GM11168 (cell line): ENCODE measurements around the gene SLCO6A1.
"Not testable (repeated sequence)": the region's sequence is repeated elsewhere in the genome, so short reads cannot be mapped to it uniquely, and the experiment has no call there.

Experiments used
- in situ Hi-C: fragments of 300-500 bp; cut with MboI; formaldehyde crosslinking; loops from one replicate; pipeline ENCODE4 v1.12.0; 2022; ENCODE audit warnings: low sequenced_read_pairs; ENCODE audit not compliant: unreplicated experiment

Gene SLCO6A1, protein sequence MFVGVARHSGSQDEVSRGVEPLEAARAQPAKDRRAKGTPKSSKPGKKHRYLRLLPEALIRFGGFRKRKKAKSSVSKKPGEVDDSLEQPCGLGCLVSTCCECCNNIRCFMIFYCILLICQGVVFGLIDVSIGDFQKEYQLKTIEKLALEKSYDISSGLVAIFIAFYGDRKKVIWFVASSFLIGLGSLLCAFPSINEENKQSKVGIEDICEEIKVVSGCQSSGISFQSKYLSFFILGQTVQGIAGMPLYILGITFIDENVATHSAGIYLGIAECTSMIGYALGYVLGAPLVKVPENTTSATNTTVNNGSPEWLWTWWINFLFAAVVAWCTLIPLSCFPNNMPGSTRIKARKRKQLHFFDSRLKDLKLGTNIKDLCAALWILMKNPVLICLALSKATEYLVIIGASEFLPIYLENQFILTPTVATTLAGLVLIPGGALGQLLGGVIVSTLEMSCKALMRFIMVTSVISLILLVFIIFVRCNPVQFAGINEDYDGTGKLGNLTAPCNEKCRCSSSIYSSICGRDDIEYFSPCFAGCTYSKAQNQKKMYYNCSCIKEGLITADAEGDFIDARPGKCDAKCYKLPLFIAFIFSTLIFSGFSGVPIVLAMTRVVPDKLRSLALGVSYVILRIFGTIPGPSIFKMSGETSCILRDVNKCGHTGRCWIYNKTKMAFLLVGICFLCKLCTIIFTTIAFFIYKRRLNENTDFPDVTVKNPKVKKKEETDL

GRCh38 chr5:102498271-102499034, at the start of gene SLCO6A1:
SLCO6A1 (minus strand) TSS chr5:102499001; CDS start chr5:102498844, 157 bp downstream.
- in situ Hi-C loops = no loop called here

- in situ Hi-C loops = no loop called here
Observed at GRCh38 chr5:102547141-102548035, 48.6 kb upstream of the SLCO6A1 start.

GRCh38 chr5:102545175-102545574, 46.4 kb upstream of the SLCO6A1 start:
- in situ Hi-C loops = no loop called here

DNA sequence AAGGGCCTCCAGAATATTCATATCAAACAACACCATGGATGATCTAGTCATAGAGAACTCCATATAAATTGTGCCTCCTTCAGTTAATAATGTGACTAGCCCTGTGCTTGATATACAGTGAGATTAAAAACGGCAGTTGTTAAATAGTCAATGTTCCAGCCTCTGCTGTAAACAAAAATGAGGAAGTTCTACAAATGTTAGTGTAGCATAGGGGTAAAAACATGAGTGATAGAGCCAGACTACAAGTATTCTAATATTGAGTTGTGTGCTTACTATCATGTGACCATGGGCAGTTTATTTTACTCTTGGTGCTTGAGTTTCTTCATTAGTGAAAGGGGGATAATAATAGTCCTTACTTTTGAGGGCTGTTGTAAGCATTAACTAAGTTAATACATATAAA, 43.3 kb upstream of the SLCO6A1 start:
- in situ Hi-C loops = no loop called here

DNA sequence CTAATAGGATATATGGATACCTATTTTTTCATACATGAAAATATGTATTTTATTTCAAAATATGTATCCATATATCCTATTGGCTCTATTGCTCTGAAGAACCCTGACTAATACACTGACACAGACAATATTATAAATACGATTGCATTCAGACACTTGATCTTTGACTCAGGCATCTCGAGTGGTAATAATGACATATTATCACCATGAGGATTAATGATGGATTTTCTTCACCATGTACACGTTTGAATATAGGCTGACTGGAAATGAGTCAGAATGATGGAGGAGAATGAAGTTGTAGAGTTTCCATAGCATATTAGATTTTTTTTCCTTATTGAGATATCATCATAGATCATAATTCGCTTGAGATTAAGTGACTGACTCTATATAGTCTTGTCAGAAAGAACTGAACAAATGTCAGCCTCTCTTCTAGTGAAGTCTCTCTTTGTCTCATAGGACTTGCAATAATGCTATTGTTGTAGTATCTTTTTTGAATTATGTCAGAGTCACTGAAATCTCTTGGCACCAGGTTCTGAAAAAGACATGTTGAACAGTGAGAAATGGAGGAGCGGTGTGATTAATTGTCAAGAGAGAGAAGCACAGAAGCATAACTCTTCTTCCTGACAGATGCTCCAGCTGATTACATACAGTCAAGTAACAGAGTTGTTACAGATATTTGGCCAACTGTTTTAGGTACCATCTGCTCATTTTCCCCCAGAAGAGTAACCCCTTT, 41.4 kb upstream of the SLCO6A1 start:
- in situ Hi-C loops = no loop called here

- in situ Hi-C loops = no loop called here
Observed at GRCh38 chr5:102539562-102539961, 40.8 kb upstream of the SLCO6A1 start.

DNA sequence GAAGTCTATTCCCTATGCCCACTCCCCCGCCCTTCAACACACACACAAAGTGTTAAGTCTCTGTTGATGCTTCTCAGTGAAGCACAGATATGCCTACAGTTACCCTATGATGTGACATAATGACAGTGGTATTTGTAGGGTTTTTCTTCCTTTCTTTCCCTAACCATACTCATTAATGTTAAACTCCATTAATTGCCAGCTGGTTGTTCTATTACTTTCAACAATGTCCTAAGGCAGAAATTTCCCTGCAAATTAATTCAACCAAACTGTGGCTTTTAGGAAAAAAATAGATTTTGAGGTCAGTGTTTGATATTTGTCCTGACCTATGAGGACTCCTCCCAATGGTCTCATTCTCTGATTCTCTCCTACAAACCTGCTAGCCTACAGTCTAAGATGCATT, 38.2 kb upstream of the SLCO6A1 start:
- in situ Hi-C loops = no loop called here

DNA sequence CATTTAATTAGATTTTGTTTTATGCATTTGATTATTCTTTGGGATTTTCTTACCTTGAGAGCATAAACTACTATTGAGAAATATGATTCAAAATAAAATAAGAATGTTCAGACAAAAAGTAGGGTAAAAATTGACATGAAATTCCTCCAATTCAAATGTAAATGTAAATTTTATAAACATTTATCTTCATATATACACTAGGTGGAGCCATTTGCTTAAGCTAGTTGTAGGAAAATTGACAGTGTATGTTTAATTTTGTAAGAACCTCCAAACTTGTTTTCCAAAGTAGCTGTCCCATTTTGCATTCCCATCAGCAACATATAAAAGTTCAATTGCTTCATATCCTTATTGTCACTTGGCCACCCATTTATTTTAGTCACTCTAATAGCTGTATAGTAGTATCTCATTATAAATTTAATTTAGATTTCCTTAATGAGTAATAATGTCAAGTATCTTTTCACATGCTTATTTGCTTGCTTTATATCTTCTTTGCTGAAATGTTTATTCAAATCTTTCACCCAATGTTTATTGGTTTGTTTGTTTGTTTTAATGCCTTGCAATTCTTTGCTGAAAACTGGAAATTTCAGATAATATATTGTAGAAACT, 37.6 kb upstream of the SLCO6A1 start:
- in situ Hi-C loops = no loop called here

GRCh38 chr5:102532123-102532522, 33.3 kb upstream of the SLCO6A1 start:
- in situ Hi-C loops = no loop called here

GRCh38 chr5:102531506-102531905, 32.7 kb upstream of the SLCO6A1 start:
- in situ Hi-C loops = no loop called here

DNA sequence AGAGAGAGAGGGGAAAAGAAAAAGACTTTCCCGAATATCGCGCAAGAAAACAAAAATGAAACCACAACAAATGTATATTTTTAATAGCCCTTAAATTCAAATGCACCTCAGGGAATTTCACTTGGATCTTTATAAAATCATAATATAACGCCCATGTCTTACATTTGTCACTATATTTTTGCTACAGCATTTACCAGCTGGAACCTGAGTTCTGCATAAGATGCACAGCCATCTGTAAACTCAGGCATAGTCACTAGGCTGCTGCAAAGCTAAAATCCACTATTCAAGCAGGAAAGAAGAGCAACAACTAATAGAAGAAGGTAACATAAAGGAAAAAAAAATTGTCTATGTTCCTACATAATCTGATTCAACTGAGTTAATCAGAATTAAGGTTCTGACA, 30.6 kb upstream of the SLCO6A1 start:
- in situ Hi-C loops = no loop called here

DNA sequence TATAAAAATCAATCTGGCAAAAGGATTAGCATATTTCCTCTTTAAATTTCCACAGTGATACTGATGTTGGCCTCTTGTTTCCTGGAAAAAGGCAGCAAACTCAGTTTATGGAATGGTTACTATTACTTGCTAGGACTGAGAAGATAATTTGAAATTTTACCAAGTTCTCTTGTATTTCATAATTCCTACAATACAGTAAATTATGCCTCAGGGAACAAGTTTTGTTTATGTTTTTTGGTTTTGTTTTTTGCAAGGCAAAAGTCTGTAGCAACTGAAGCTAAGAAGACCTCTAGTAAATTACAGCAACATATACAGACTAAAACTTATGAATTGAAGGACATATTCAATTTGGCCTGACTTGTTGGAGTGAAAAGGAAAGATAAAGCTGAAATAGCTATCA, 30.2 kb upstream of the SLCO6A1 start:
- in situ Hi-C loops = no loop called here

DNA sequence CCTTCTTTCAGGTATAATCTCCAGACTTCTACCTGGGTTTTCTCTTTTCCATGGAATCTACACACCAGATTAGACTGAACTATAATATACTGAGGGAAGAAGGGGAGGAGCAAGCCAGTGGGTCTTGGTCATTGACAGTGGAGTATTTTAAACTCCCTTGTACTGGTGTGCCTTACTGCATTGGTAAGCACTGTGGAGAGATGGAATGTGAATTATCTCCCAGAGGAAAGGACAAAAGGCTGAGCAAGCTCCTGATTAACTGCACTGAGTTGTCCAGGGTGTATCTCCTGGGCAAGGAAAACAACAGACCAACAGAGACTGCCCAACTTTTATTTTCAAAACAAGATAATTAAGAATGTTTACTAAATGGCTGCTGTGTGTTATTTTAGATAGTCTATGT, 29.8 kb upstream of the SLCO6A1 start:
- in situ Hi-C loops = no loop called here

- in situ Hi-C loops = no loop called here
Observed at GRCh38 chr5:102527547-102527946, 28.7 kb upstream of the SLCO6A1 start.

- in situ Hi-C loops = no loop called here
Observed at GRCh38 chr5:102523541-102524175, 24.9 kb upstream of the SLCO6A1 start.

DNA sequence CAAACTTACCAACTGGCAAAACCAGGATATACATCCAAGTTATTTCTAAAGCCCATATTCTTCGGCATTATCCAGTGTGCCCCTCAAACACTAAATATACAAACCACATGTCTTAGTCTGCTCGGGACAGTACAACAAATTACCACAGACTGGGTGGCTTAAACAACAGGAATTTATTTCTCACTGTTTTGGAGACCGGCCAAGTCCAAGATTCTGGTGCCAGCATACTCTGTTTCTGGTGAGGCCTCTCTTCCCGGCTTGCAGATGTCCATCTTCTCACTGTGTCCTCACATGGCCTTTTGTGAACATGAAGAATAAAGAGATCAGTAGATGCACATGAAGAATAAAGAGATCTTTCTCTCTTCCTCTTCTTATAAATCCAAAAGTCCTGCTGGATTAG, 12.9 kb upstream of the SLCO6A1 start:
- in situ Hi-C loops = no loop called here

- in situ Hi-C loops = not testable (repeated sequence)
Observed at GRCh38 chr5:102491261-102491914, 7.4 kb downstream of the SLCO6A1 start.

GRCh38 chr5:102483736-102484135, 15.1 kb downstream of the SLCO6A1 start:
- in situ Hi-C loops = no loop called here
